Neural progenitor cell (in vitro differentiated cells): ENCODE measurements around the gene NSUN6. TPM values are rescaled to one million over a fixed set of nuclear protein-coding genes. Genes with fewer than 3 reads are reported as not detected.

Experiments used
- DNase-seq: peaks from one replicate; pipeline ENCODE4 v3.0.0-alpha.2; 2016; ENCODE audit warnings: low spot score
- H2AFZ ChIP-seq: fragments of 200-600 bp; sonication (generic); replicated peaks from 2 replicates; pipeline ENCODE4 v1.6.1; 2016; ENCODE audit warnings: antibody characterized with exemption
- H3F3A ChIP-seq: fragments of 200-600 bp; sonication (generic); 2 replicates; pipeline ENCODE4 v1.6.1; 2016; ENCODE audit warnings: antibody characterized with exemption, low read depth
- H3K27ac ChIP-seq: fragments of 200-600 bp; sonication (generic); 2 replicates; pipeline ENCODE4 v1.5.1; 2016; ENCODE audit warnings: mild to moderate bottlenecking
- H3K27me3 ChIP-seq: fragments of 200-600 bp; sonication (generic); 2 replicates; pipeline ENCODE4 v1.6.1; 2016; ENCODE audit warnings: mild to moderate bottlenecking, moderate library complexity
- H3K36me3 ChIP-seq: fragments of 200-600 bp; sonication (generic); 2 replicates; pipeline ENCODE4 v1.5.1; 2016
- H3K4me1 ChIP-seq: fragments of 200-600 bp; sonication (generic); 2 replicates; pipeline ENCODE4 v1.6.1; 2016; ENCODE audit warnings: mixed run types
- H3K4me2 ChIP-seq: fragments of 200-600 bp; sonication (generic); 2 replicates; pipeline ENCODE4 v1.6.1; 2016
- H3K4me3 ChIP-seq: fragments of 200-600 bp; sonication (generic); 2 replicates; pipeline ENCODE4 v1.5.1; 2016
- H3K79me2 ChIP-seq: fragments of 200-600 bp; sonication (generic); 2 replicates; pipeline ENCODE4 v1.6.1; 2016; ENCODE audit warnings: low read depth
- H3K9ac ChIP-seq: fragments of 200-600 bp; sonication (generic); 2 replicates; pipeline ENCODE4 v1.6.1; 2016
- H3K9me3 ChIP-seq: fragments of 200-600 bp; sonication (generic); 2 replicates; pipeline ENCODE4 v1.5.1; 2016; ENCODE audit warnings: low read depth
- H4K20me1 ChIP-seq: fragments of 200-600 bp; sonication (generic); 2 replicates; pipeline ENCODE4 v1.6.1; 2016; ENCODE audit warnings: low read depth
- H3K27ac Mint-ChIP-seq: 3 replicates; pipeline ENCODE4 v1.8.0; 2021; ENCODE audit warnings: mixed read lengths
- H3K27me3 Mint-ChIP-seq: 2 replicates; pipeline ENCODE4 v1.8.0; 2022; ENCODE audit warnings: low read depth, mild to moderate bottlenecking, inconsistent platforms, moderate library complexity, mixed read lengths; ENCODE audit not compliant: insufficient read depth
- H3K36me3 Mint-ChIP-seq: 3 replicates; pipeline ENCODE4 v1.8.0; 2021; ENCODE audit warnings: mixed read lengths
- H3K4me1 Mint-ChIP-seq: 3 replicates; pipeline ENCODE4 v1.8.0; 2021; ENCODE audit warnings: mixed read lengths
- H3K4me3 Mint-ChIP-seq: 3 replicates; pipeline ENCODE4 v1.8.0; 2021; ENCODE audit warnings: mild to moderate bottlenecking, moderate library complexity, mixed read lengths
- H3K9me3 Mint-ChIP-seq: 3 replicates; pipeline ENCODE4 v1.8.0; 2020; ENCODE audit warnings: mixed read lengths
- CTCF ChIP-seq: fragments of 200-600 bp; sonication (generic); IDR thresholded peaks from 2 replicates; pipeline ENCODE4 v1.5.1; 2017; ENCODE audit warnings: antibody characterized with exemption, mild to moderate bottlenecking
- EZH2 ChIP-seq: fragments of 200-600 bp; sonication (generic); IDR thresholded peaks from 2 replicates; pipeline ENCODE4 v1.6.1; 2017; ENCODE audit warnings: antibody characterized with exemption, mild to moderate bottlenecking, moderate library complexity
- EZH2phosphoT487 ChIP-seq: fragments of 200-600 bp; sonication (generic); IDR thresholded peaks from 2 replicates; pipeline ENCODE4 v1.6.1; 2017; ENCODE audit warnings: antibody characterized with exemption
- total RNA-seq: library from RNA; depleted of rRNA; stranded (reverse); fragments of >200 nt; gene quantifications from 2 replicates; pipeline ENCODE4 v1.2.3, GENCODE V29; 2015; ENCODE audit warnings: low replicate concordance

Gene NSUN6
- total RNA-seq, 1 donor from 2014 or later, result 21.9 TPM

- H3K27me3 ChIP-seq, result no peaks in the 10 kb centered on the region
- H3K4me3 ChIP-seq, result no peak overlapping the region
- H3K4me1 ChIP-seq, result no peaks in the 10 kb centered on the region
- TF ChIP-seq EZH2phosphoT487, result no peak
- no peak for TF ChIP-seq CTCF
- no peak for TF ChIP-seq EZH2
- peaks cover 5% of the 10 kb centered on the region for H3F3A ChIP-seq
- no peak overlapping the region for H3K9ac ChIP-seq
- H3K9me3 ChIP-seq, result no peaks in the 10 kb centered on the region
- H3K27ac Mint-ChIP-seq, result no peak overlapping the region
- H3K79me2 ChIP-seq, result no peaks in the 10 kb centered on the region
- no peak overlapping the region for H3K27ac ChIP-seq
- H3K36me3 Mint-ChIP-seq, result peaks cover 8% of the 10 kb centered on the region
- H3K4me3 Mint-ChIP-seq, result no peak overlapping the region
- H4K20me1 ChIP-seq, result no peaks in the 10 kb centered on the region
- no peaks in the 10 kb centered on the region for H3K36me3 ChIP-seq
- H3K4me1 Mint-ChIP-seq, result peaks cover 8% of the 10 kb centered on the region
- no peaks in the 10 kb centered on the region for H3K9me3 Mint-ChIP-seq
- peaks cover 3% of the 10 kb centered on the region for H3K27me3 Mint-ChIP-seq
- no peak overlapping the region for H3K4me2 ChIP-seq
- no peak for DNase-seq
- no peak overlapping the region for H2AFZ ChIP-seq
Measured at GRCh38 chr10:18685555-18685954, 34.2 kb upstream of the NSUN6 start.

GRCh38 chr10:18684953-18685352, 33.6 kb upstream of the NSUN6 start:
- H3K27me3 Mint-ChIP-seq, result peaks cover 3% of the 10 kb centered on the region
- Histone ChIP-seq H3F3A (peaks cover 5% of the 10 kb centered on the region), H3K79me2 (no peaks in the 10 kb centered on the region), H2AFZ (no peak overlapping the region), H3K9ac (no peak overlapping the region), H3K36me3 (no peaks in the 10 kb centered on the region), H3K4me1 (no peaks in the 10 kb centered on the region), H4K20me1 (no peaks in the 10 kb centered on the region), H3K4me2 (no peak overlapping the region), H3K4me3 (no peak overlapping the region), H3K9me3 (no peaks in the 10 kb centered on the region), H3K27ac (no peak overlapping the region), H3K27me3 (no peaks in the 10 kb centered on the region)
- H3K4me3 Mint-ChIP-seq, result no peak overlapping the region
- H3K4me1 Mint-ChIP-seq, result peaks cover 8% of the 10 kb centered on the region
- TF ChIP-seq CTCF, result no peak
- TF ChIP-seq EZH2phosphoT487, result no peak
- TF ChIP-seq EZH2, result no peak
- no peaks in the 10 kb centered on the region for H3K9me3 Mint-ChIP-seq
- no peak for DNase-seq
- peaks cover 8% of the 10 kb centered on the region for H3K36me3 Mint-ChIP-seq
- no peak overlapping the region for H3K27ac Mint-ChIP-seq

- no peak overlapping the region for H3K27ac Mint-ChIP-seq
- Histone ChIP-seq H3K36me3 (no peaks in the 10 kb centered on the region), H3K27ac (no peak overlapping the region), H3K9me3 (no peaks in the 10 kb centered on the region), H3F3A (peaks cover 5% of the 10 kb centered on the region), H3K4me1 (no peaks in the 10 kb centered on the region), H3K27me3 (no peaks in the 10 kb centered on the region), H4K20me1 (no peaks in the 10 kb centered on the region), H3K4me3 (no peak overlapping the region), H3K79me2 (no peaks in the 10 kb centered on the region), H3K9ac (no peak overlapping the region), H3K4me2 (no peak overlapping the region), H2AFZ (no peak overlapping the region)
- no peak overlapping the region for H3K4me3 Mint-ChIP-seq
- no peak for DNase-seq
- H3K4me1 Mint-ChIP-seq, result peaks cover 6% of the 10 kb centered on the region
- peaks cover 3% of the 10 kb centered on the region for H3K27me3 Mint-ChIP-seq
- H3K9me3 Mint-ChIP-seq, result no peaks in the 10 kb centered on the region
- H3K36me3 Mint-ChIP-seq, result peaks cover 8% of the 10 kb centered on the region
- TF ChIP-seq EZH2 (no peak), EZH2phosphoT487 (no peak), CTCF (no peak)
Measured at GRCh38 chr10:18684416-18684815, 33.0 kb upstream of the NSUN6 start.

- H3K79me2 ChIP-seq, result no peaks in the 10 kb centered on the region
- Mint-ChIP-seq H3K27ac (no peak overlapping the region), H3K36me3 (peaks cover 8% of the 10 kb centered on the region), H3K4me1 (peaks cover 3% of the 10 kb centered on the region), H3K27me3 (peaks cover 3% of the 10 kb centered on the region), H3K9me3 (no peaks in the 10 kb centered on the region), H3K4me3 (no peak overlapping the region)
- no peaks in the 10 kb centered on the region for H3K27me3 ChIP-seq
- no peak overlapping the region for H2AFZ ChIP-seq
- no peak for DNase-seq
- no peaks in the 10 kb centered on the region for H4K20me1 ChIP-seq
- no peak overlapping the region for H3K9ac ChIP-seq
- no peaks in the 10 kb centered on the region for H3K36me3 ChIP-seq
- no peak overlapping the region for H3K27ac ChIP-seq
- no peaks in the 10 kb centered on the region for H3K9me3 ChIP-seq
- no peaks in the 10 kb centered on the region for H3K4me1 ChIP-seq
- no peak overlapping the region for H3K4me3 ChIP-seq
- H3F3A ChIP-seq, result peaks cover 5% of the 10 kb centered on the region
- no peak for TF ChIP-seq CTCF
- TF ChIP-seq EZH2, result no peak
- TF ChIP-seq EZH2phosphoT487, result no peak
- H3K4me2 ChIP-seq, result no peak overlapping the region
Measured at GRCh38 chr10:18683427-18683826, 32.0 kb upstream of the NSUN6 start.
